D721Med (cell line): ENCODE data around the gene COL26A1.
"Not testable (repeated sequence)": the region's sequence is repeated elsewhere in the genome, so short reads cannot be mapped to it uniquely, and the experiment has no call there.

Experiments
- DNase-seq: peaks from one replicate; pipeline ENCODE4 v3.0.0; 2011; ENCODE audit warnings: low spot score; ENCODE audit not compliant: insufficient read length
- FAIRE-seq: peaks from 2 replicates; lab custom pipeline; 2011; peaks lifted over from hg19 to GRCh38; lab: Jason Lieb, UNC
- CTCF ChIP-seq: IDR thresholded peaks from 2 replicates; pipeline ENCODE4 v1.5.1; 2012; ENCODE audit warnings: mild to moderate bottlenecking, control low read depth; ENCODE audit not compliant: insufficient read depth; ENCODE audit errors: missing control alignments

COL26A1 gene

GRCh38 chr7:101557978-101558741, 195.5 kb downstream of the COL26A1 start:
- no peak for FAIRE-seq
- no peak for TF ChIP-seq CTCF
- DNase-seq, result no peak

- DNase-seq, result no peak
- TF ChIP-seq CTCF, result no peak
- no peak for FAIRE-seq
These were observed 196.2 kb downstream of the COL26A1 start for GRCh38 chr7:101558742-101559325.

- no peak for DNase-seq
- TF ChIP-seq CTCF, result no peak
- FAIRE-seq, result no peak
These were observed 196.9 kb downstream of the COL26A1 start for GRCh38 chr7:101559586-101559985.

DNA sequence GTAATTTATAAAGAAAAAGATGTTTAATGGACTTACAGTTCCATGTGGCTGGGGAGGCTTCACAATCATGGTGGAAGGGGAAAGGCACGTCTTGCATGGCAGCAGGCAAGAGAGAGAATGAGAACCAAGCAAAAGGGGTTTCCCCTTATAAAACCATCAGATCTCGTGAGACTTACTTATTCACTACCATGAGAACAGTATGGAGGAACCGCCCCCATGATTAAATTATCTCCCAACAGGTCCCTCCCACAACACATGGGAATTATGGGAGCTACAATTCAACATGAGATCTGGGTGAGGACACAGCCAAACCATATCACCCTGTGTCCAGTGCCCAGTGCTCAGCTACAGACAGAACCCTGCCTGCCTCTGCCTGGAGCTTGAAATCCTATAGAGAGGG, 197.3 kb downstream of the COL26A1 start:
- not testable (repeated sequence) for DNase-seq, FAIRE-seq

- no peak for DNase-seq
- TF ChIP-seq CTCF, result no peak
- no peak for FAIRE-seq
These were observed 198.2 kb downstream of the COL26A1 start for GRCh38 chr7:101560856-101561255.

DNA sequence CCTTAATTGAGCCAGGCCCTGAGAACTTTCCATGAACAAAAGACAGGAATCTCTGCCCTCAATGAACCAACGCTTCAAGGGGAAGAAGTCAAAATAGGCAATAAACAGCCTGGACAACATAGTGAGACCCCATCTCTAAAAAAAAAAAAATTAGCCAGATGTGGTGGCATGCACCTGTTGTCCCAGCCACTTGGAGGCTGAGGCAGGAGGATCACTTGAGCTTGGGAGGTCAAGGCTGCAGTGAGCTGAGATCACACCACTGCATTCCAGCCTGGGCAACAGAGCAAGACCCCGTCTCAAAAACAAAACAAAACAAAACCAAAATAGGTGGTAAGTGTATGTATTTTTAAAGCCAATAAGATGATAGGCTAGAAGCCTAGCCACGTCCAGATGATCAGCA, 198.6 kb downstream of the COL26A1 start:
- not testable (repeated sequence) for DNase-seq, FAIRE-seq

DNA sequence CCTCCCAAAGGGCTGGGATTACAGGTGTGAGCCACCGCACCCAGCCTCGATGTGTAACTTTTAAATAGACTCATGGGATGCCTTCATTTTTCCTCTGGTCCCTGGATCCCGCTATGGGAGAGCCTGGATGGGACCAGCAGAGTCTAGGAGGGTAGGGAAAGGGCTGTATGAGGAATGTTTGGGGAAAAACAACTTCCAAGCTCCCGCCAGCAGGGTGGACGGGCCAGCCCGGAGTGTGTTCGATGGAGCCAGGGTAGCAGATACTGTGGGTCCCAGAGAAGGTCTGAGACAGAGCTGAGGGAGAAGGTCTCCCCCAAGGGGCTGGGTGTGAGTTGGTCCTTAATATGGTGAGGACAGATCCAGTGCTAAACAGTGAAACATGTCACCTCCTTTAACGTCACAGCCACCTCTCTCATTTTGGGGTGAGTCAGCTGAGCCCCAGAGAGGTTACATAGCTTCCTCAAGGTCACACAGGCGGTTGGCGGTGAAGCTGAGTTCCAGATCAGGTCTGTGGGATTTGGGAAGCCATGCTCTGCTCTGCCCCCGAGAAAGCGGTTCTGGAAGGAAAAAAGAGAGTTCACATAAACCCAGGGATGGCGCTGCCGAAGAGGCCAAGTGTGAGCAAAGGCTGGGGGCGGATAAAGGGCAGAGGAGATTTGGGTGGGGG, 200.0 kb downstream of the COL26A1 start:
- DNase-seq (no peak), FAIRE-seq (no peak)
- no peak for TF ChIP-seq CTCF

DNA sequence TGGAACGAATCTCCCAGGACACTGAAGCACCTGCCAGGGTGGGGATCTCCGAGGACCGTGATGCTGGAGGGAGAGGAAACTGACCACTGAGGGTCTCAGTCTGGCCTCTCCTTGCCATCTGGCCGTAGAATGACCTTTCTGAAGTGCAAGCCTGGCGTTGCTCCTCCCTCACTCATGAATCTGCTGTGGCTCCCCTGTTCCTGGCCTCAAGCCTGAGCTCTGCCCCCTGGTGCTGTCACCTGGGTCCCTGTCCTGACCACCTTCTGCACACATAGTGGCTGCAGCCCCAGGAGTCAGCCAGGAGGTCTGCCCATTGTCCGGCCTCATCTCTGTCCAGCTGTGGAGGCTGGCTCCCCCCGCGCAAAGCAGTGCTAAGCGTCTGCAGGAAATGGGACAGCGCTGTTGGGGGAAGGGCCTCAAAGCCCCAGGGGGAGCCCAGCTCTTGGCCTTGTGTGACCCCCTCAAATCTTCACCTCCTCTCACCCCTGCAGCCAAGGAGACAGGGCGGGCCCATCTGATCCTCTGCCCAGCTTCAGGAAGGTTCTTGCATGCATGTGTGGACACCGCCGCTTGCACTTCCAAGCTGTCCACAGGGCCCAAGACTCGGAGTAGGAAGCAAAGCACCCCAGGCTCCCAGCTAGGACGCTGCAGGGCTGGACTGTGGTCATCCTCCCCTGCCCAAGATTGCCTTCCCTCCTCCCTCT, 200.7 kb downstream of the COL26A1 start:
- DNase-seq (no peak), FAIRE-seq (no peak)
- no peak for TF ChIP-seq CTCF
